ENCODE measurements around the gene PIGH. TPM values are rescaled to one million over a fixed set of nuclear protein-coding genes. Genes with fewer than 3 reads are reported as not detected.

Gene PIGH
- total and polyA plus RNA-seq, 2 of the 13 experiments (the other 11 are each of a cell fraction or from before 2014, with no cell fraction given): 30.0 to 43.5 TPM

GRCh38 chr14:67566908-67567307, 33.2 kb downstream of the PIGH start:
- no peak overlapping the region for H3K4me2 ChIP-seq (ENCODE audit: low read depth, low read length)
- ChIA-PET CTCF (ENCODE audit: low intra/inter-chr PET ratio, low total read pairs) (no interaction called here), POLR2A (no interaction called here)
- no peak for ATAC-seq
- no peaks in the 10 kb centered on the region for H3K27me3 ChIP-seq (ENCODE audit: control insufficient read depth in 1 of 2, insufficient read depth in 2 of 2, low read length in 2 of 2)
- no peaks in the 10 kb centered on the region for H3K79me2 ChIP-seq (ENCODE audit: insufficient read depth, low read length)
- no peaks in the 10 kb centered on the region for H4K20me1 ChIP-seq (ENCODE audit: insufficient read depth, low read length)
- in situ Hi-C loops (cut with HindIII; ENCODE audit: extremely low pct_ligation_motif_present, low pct_unique_long_range_greater_than_20kb) (loop anchor here (5.0 kb wide), 2 partner anchors 40 to 145 kb away; no protein-coding TSS in a partner anchor), intact Hi-C loops (cut with micrococcal nuclease; ENCODE audit: unreplicated experiment) (no loop called here)
- 91% methylated on average over 6 of the region's 6 CpGs for WGBS (ENCODE audit: low lambda C conversion rate)
- H2AFZ ChIP-seq (ENCODE audit: low read length): no peak overlapping the region
- no peak for FAIRE-seq
- no peaks in the 10 kb centered on the region for H3K4me1 ChIP-seq (ENCODE audit: insufficient read depth, low read length)
- no peaks in the 10 kb centered on the region for H3K9me3 ChIP-seq (ENCODE audit: low read length)
- no TSS peak for BruUV-seq (replicated peaks)
- H3K9ac ChIP-seq (ENCODE audit: insufficient read depth, low read depth, low read length): no peak overlapping the region
- 0 out of 5 replicates have a peak, but pooled peaks cover 1 to 5% of the 10 kb centered on the region in 2 experiments for H3K36me3 ChIP-seq (replicated peaks in 1 of 2; ENCODE audit: control insufficient read depth in 1 of 2, insufficient read depth in 2 of 2, low read length in 2 of 2)
- no peak overlapping the region for H3K4me3 ChIP-seq (replicated peaks in 1 of 3; ENCODE audit: insufficient read depth in 1 of 3, low read depth in 2 of 3, low read length in 3 of 3)
- no peak for DNase-seq (ENCODE audit: low spot score)
- H3K27ac ChIP-seq (ENCODE audit: extremely low read length, insufficient read depth, low read length): no peak overlapping the region
- TF ChIP-seq GMEB1 (CRISPR knock-in tag; IDR thresholded peaks at IDR 0.05; ENCODE audit: borderline replicate concordance) (no peak), DBP (CRISPR knock-in tag; IDR thresholded peaks at IDR 0.05; ENCODE audit: not compliant biosample characterization) (no peak), ZGPAT (CRISPR knock-in tag; IDR thresholded peaks at IDR 0.05) (no peak), ELF3 (CRISPR knock-in tag; IDR thresholded peaks at IDR 0.05) (no peak), NONO (IDR thresholded peaks at IDR 0.05) (no peak), NONO (CRISPR knock-in tag; conservative IDR thresholded peaks at IDR 0.05) (no peak), ZSCAN22 (CRISPR knock-in tag; IDR thresholded peaks at IDR 0.05) (no peak), IKZF5 (CRISPR knock-in tag; IDR thresholded peaks at IDR 0.05) (no peak), TIGD3 (CRISPR knock-in tag; IDR thresholded peaks at IDR 0.05; ENCODE audit: borderline replicate concordance) (no peak), CBX1 (IDR thresholded peaks at IDR 0.05; ENCODE audit: low read depth) (no peak), HDAC2 (CRISPR knock-in tag; IDR thresholded peaks at IDR 0.05) (no peak), ZNF788 (CRISPR knock-in tag; IDR thresholded peaks at IDR 0.05; ENCODE audit: borderline replicate concordance) (no peak), DDIT3 (CRISPR knock-in tag; IDR thresholded peaks at IDR 0.05) (no peak), ZNF674 (CRISPR knock-in tag; IDR thresholded peaks at IDR 0.05; ENCODE audit: low read depth) (no peak), CHCHD3 (CRISPR knock-in tag; IDR thresholded peaks at IDR 0.05) (no peak), ZMAT5 (CRISPR knock-in tag; IDR thresholded peaks at IDR 0.05; ENCODE audit: borderline replicate concordance, low read depth) (no peak), PHF8 (CRISPR knock-in tag; IDR thresholded peaks at IDR 0.05) (no peak)

All from HepG2 (cell line).